Keratinocyte (primary cell): Measurements from ENCODE around the gene EXOC4. TPM values are rescaled to one million over a fixed set of nuclear protein-coding genes. Genes with fewer than 3 reads are reported as not detected.

ENCODE experiments used
- DNase-seq: peaks from one replicate; pipeline ENCODE4 v3.0.0-alpha.2; 2011; ENCODE audit warnings: low read depth, missing footprints, low spot score
- FAIRE-seq: peaks from 2 replicates; lab custom pipeline; 2011; peaks lifted over from hg19 to GRCh38; lab: Jason Lieb, UNC
- H2AFZ ChIP-seq: 2 replicates; pipeline ENCODE4 v1.6.0; 2012; ENCODE audit warnings: low read length, control low read depth, inconsistent platforms; ENCODE audit not compliant: control insufficient read depth
- H3K27ac ChIP-seq: 2 replicates; pipeline ENCODE4 v1.5.1; 2011; ENCODE audit warnings: low read length; ENCODE audit not compliant: control insufficient read depth, insufficient read depth
- H3K27me3 ChIP-seq: 3 replicates; pipeline ENCODE4 v1.6.0; 2011; ENCODE audit warnings: low read length; ENCODE audit not compliant: control insufficient read depth, insufficient read depth; ENCODE audit errors: extremely low read depth
- H3K36me3 ChIP-seq, 2 experiments: 2 replicates in 1 of 2; 3 replicates in 1 of 2; pipeline ENCODE4 v1.5.1; 2011; ENCODE audit warnings: low read length in 2 of 2, mild to moderate bottlenecking in 1 of 2; ENCODE audit not compliant: control insufficient read depth in 2 of 2, insufficient read depth in 2 of 2; ENCODE audit errors: extremely low read depth in 1 of 2
- H3K4me1 ChIP-seq: 3 replicates; pipeline ENCODE4 v1.5.1; 2011; ENCODE audit warnings: low read length; ENCODE audit not compliant: control insufficient read depth, insufficient read depth; ENCODE audit errors: extremely low read depth
- H3K4me2 ChIP-seq: 3 replicates; pipeline ENCODE4 v1.6.0; 2011; ENCODE audit warnings: low read depth, low read length; ENCODE audit not compliant: control insufficient read depth, insufficient read depth; ENCODE audit errors: extremely low read depth
- H3K4me3 ChIP-seq, 3 experiments: fragments of 200-600 bp in 1 of 3; sonication (generic) in 1 of 3; 2 replicates in 2 of 3; 3 replicates in 1 of 3; pipeline ENCODE4 v1.5.1; 2011 to 2016; ENCODE audit warnings: low read length in 3 of 3, mild to moderate bottlenecking in 3 of 3, control low read depth in 2 of 3, inconsistent platforms in 1 of 3, low read depth in 1 of 3, mixed read lengths in 1 of 3, mixed run types in 1 of 3, moderate library complexity in 1 of 3; ENCODE audit not compliant: control insufficient read depth in 2 of 3, insufficient read depth in 2 of 3; ENCODE audit errors: extremely low read depth in 1 of 3
- H3K79me2 ChIP-seq: 2 replicates; pipeline ENCODE4 v1.6.0; 2012; ENCODE audit warnings: low read length; ENCODE audit not compliant: control insufficient read depth, insufficient read depth
- H3K9ac ChIP-seq: 3 replicates; pipeline ENCODE4 v1.6.0; 2011; ENCODE audit warnings: low read length; ENCODE audit not compliant: control insufficient read depth, insufficient read depth; ENCODE audit errors: extremely low read depth
- H3K9me1 ChIP-seq: 3 replicates; pipeline ENCODE4 v1.6.0; 2011; ENCODE audit warnings: low read length; ENCODE audit not compliant: control insufficient read depth, insufficient read depth; ENCODE audit errors: extremely low read depth
- H3K9me3 ChIP-seq: 2 replicates; pipeline ENCODE4 v1.5.1; 2012; ENCODE audit warnings: low read depth, low read length; ENCODE audit not compliant: control insufficient read depth
- H4K20me1 ChIP-seq: 3 replicates; pipeline ENCODE4 v1.6.0; 2011; ENCODE audit warnings: low read length; ENCODE audit not compliant: control insufficient read depth, insufficient read depth; ENCODE audit errors: extremely low read depth
- EZH2 ChIP-seq: IDR thresholded peaks from one replicate; pipeline ENCODE4 v1.6.1; 2012; ENCODE audit warnings: inconsistent platforms, mild to moderate bottlenecking, low read length, moderate library complexity
- dilution Hi-C: fragments of 300-500 bp; cut with MboI; formaldehyde crosslinking; loops from one replicate; pipeline ENCODE4 v1.7.0; 2020; ENCODE audit warnings: low sequenced_read_pairs; ENCODE audit not compliant: extremely low pct_ligation_motif_present
- polyA plus RNA-seq, 5 experiments: library from polyadenylated mRNA; depleted of rRNA in 3 of 5; stranded (reverse) in 3 of 5; stranded (forward) in 1 of 5; unstranded in 1 of 5; fragments of >200 nt; gene quantifications; 1 replicate in 1 of 5; 2 replicates in 3 of 5; 3 replicates in 1 of 5; pipeline versions ENCODE4 v1.2.1 to v1.2.3, GENCODE V29; 2011 to 2012; ENCODE audit warnings: missing spikeins in 2 of 5, low read depth in 1 of 5, low replicate concordance in 1 of 5
- TF ChIP-seq, protein P1 (sequence below), 3 experiments: IDR thresholded peaks in 1 of 3; conservative IDR thresholded peaks in 1 of 3; optimal IDR thresholded peaks in 1 of 3; 2 replicates in 2 of 3; 3 replicates in 1 of 3; pipeline versions ENCODE3 to v1.5.1; 2011; ENCODE audit warnings: low read length in 3 of 3, mild to moderate bottlenecking in 3 of 3, moderate library complexity in 2 of 3, control low read depth in 1 of 3, inconsistent platforms in 1 of 3; ENCODE audit not compliant: insufficient read depth in 2 of 3; ENCODE audit errors: extremely low read depth in 1 of 3

The EXOC4 gene
- polyA plus RNA-seq, 1 donor (not counting 4 experiments of a cell fraction or from before 2014, with no cell fraction given), result 52.6 TPM

DNA sequence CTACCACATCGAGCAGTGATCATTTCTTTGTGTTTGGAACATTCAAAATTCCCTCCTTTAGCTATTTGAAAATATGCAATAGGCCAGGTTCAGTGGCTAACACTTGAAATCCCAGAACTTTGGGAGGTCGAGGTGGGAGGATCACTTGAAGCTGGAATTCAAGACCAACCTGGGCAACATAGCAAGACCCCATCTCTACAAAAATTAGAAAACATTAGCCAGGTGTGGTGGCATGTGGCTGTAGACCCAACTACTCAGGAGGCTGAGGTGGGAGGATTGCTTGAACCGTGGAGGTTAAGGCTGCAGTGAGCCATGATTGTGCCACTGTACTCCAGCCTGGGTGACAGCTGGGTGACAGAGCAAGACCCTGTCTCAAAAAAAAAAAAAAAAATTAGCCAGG lies 15.3 kb upstream of the EXOC4 start:
- Histone ChIP-seq H4K20me1 (no peaks in the 10 kb centered on the region), H3K9me1 (no peaks in the 10 kb centered on the region)
- dilution Hi-C loops, result no loop called here

DNA sequence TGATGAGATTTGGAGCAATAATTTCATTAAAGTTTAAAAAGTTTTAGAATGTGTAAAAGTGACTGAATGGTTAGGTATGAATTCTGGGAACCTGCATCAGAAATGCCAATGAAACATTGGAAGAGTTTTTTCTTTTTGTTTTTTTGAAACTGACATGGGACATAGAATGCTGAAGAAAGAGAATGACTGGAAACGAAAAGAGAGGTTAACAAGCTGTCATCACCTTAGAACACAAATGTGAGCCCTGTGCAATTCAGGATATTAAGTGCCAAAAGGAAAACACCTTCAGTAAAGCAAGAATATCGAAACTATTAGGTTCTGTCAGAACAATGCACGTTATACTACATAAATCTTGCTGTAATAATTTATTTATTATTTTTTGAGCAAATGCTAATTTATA lies 12.6 kb upstream of the EXOC4 start:
- TF ChIP-seq, protein P1, sequence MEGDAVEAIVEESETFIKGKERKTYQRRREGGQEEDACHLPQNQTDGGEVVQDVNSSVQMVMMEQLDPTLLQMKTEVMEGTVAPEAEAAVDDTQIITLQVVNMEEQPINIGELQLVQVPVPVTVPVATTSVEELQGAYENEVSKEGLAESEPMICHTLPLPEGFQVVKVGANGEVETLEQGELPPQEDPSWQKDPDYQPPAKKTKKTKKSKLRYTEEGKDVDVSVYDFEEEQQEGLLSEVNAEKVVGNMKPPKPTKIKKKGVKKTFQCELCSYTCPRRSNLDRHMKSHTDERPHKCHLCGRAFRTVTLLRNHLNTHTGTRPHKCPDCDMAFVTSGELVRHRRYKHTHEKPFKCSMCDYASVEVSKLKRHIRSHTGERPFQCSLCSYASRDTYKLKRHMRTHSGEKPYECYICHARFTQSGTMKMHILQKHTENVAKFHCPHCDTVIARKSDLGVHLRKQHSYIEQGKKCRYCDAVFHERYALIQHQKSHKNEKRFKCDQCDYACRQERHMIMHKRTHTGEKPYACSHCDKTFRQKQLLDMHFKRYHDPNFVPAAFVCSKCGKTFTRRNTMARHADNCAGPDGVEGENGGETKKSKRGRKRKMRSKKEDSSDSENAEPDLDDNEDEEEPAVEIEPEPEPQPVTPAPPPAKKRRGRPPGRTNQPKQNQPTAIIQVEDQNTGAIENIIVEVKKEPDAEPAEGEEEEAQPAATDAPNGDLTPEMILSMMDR (optimal IDR thresholded peaks at IDR 0.05 in 1 of 3, IDR thresholded peaks at IDR 0.05 in 1 of 3, conservative IDR thresholded peaks at IDR 0.05 in 1 of 3; ENCODE audit: extremely low read depth in 1 of 3, insufficient read depth in 2 of 3, low read length in 3 of 3), result no peak
- no peak for TF ChIP-seq EZH2
- FAIRE-seq (no peak), DNase-seq (no peak)
- Histone ChIP-seq H2AFZ (no peak overlapping the region), H3K27ac (no peak overlapping the region), H3K9me1 (no peaks in the 10 kb centered on the region), H4K20me1 (no peaks in the 10 kb centered on the region), H3K36me3 (no peaks in the 10 kb centered on the region), H3K4me1 (no peaks in the 10 kb centered on the region), H3K79me2 (no peaks in the 10 kb centered on the region), H3K9me3 (no peaks in the 10 kb centered on the region), H3K27me3 (no peaks in the 10 kb centered on the region), H3K4me2 (no peak overlapping the region), H3K4me3 (no peak overlapping the region), H3K9ac (no peak overlapping the region)
- dilution Hi-C loops, result no loop called here

More for the DNA sequence above, 15.3 kb upstream of the EXOC4 start:
- H3K36me3 ChIP-seq, result no peaks in the 10 kb centered on the region
- no peak overlapping the region for H3K4me2 ChIP-seq
- H3K27ac ChIP-seq, result no peak overlapping the region
- DNase-seq (no peak), FAIRE-seq (no peak)
- H3K9me3 ChIP-seq, result no peaks in the 10 kb centered on the region
- H3K4me3 ChIP-seq, result no peak overlapping the region
- no peaks in the 10 kb centered on the region for H3K4me1 ChIP-seq
- no peaks in the 10 kb centered on the region for H3K79me2 ChIP-seq
- H3K27me3 ChIP-seq, result no peaks in the 10 kb centered on the region
- no peak overlapping the region for H3K9ac ChIP-seq
- no peak overlapping the region for H2AFZ ChIP-seq
- TF ChIP-seq, protein P1 (optimal IDR thresholded peaks at IDR 0.05 in 1 of 3, IDR thresholded peaks at IDR 0.05 in 1 of 3, conservative IDR thresholded peaks at IDR 0.05 in 1 of 3; ENCODE audit: extremely low read depth in 1 of 3, insufficient read depth in 2 of 3, low read length in 3 of 3), result no peak
- TF ChIP-seq EZH2, result no peak
